ENCODE results near the gene RALGDS. TPM values are rescaled to one million over a fixed set of nuclear protein-coding genes. Genes with fewer than 3 reads are reported as not detected.
A peak's percentile ranks its signal among the peaks of the same experiment; 100 is the strongest.

RALGDS gene
- total and polyA plus RNA-seq, 9 of the 15 experiments (the other 6 are each of a cell fraction or from before 2014, with no cell fraction given): 0.75 to 43.3 (median 27.1) TPM

DNA sequence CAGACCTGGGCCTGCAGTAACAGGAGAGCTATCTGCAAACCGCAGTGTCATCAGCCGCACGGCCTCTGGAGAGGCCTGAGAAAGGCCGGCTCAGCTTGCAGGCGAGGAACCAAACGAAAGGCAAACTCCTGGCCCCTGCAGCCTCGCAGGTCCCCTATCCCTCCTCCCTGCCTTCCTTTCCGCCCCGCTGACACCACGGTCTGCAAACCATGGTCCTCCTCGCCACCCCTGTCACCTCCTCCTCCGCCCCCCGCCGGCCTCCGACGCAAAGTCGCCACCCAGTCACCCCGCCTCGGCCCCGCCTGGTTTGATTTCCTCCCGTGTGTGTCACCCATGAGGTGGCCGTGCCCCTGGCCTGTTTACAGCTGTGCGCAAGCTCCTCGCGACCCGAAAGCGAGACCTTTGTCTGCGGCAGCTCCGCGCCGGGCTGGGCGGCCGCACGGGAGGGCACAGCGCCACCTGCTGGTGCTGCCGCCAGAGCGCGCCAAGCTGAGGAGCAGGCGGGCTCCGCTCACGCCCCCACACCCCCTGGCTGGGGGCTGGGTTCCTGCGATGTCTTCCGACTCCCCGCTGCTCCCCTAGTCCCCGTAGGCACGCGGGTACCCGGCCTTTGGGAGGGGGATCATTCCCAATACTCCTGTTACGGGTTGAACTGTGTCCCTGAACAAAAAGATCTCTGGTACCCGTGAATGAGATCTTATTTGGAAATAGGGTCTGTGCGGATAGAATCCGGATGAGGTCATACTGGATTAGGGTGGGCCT lies 23.3 kb upstream of the RALGDS start (continued):
- TF ChIP-seq, protein P1, sequence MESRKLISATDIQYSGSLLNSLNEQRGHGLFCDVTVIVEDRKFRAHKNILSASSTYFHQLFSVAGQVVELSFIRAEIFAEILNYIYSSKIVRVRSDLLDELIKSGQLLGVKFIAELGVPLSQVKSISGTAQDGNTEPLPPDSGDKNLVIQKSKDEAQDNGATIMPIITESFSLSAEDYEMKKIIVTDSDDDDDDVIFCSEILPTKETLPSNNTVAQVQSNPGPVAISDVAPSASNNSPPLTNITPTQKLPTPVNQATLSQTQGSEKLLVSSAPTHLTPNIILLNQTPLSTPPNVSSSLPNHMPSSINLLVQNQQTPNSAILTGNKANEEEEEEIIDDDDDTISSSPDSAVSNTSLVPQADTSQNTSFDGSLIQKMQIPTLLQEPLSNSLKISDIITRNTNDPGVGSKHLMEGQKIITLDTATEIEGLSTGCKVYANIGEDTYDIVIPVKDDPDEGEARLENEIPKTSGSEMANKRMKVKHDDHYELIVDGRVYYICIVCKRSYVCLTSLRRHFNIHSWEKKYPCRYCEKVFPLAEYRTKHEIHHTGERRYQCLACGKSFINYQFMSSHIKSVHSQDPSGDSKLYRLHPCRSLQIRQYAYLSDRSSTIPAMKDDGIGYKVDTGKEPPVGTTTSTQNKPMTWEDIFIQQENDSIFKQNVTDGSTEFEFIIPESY (CRISPR knock-in tag; IDR thresholded peaks at IDR 0.05): peak; percentile 68
- TF ChIP-seq SMARCE1 (IDR thresholded peaks at IDR 0.05) (peak; percentile 74; the same call in 1 of the 2 replicates), ZFP91 (CRISPR knock-in tag; IDR thresholded peaks at IDR 0.05) (no peak), GABPA (tag; conservative IDR thresholded peaks at IDR 0.05; ENCODE audit: low read depth) (no peak), KAT2B (IDR thresholded peaks at IDR 0.05; ENCODE audit: low read depth, low read length) (no peak), TBP (optimal IDR thresholded peaks at IDR 0.05; ENCODE audit: low read depth, low read length) (no peak), NCOA4 (IDR thresholded peaks at IDR 0.05; ENCODE audit: partially characterized antibody) (no peak), SREBF2 (CRISPR knock-in tag; IDR thresholded peaks at IDR 0.05) (no peak), CLOCK (CRISPR knock-in tag; IDR thresholded peaks at IDR 0.05; ENCODE audit: borderline replicate concordance) (no peak), RBM22 (IDR thresholded peaks at IDR 0.05; ENCODE audit: low read depth, low read length, poor library complexity, severe bottlenecking) (peak; percentile 55), ZNF263 (CRISPR knock-in tag; IDR thresholded peaks at IDR 0.05; ENCODE audit: borderline replicate concordance) (peak; percentile 97), PTTG1 (tag; IDR thresholded peaks at IDR 0.05; ENCODE audit: low read depth) (no peak), LARP7 (IDR thresholded peaks at IDR 0.05) (peak; percentile 69; the same call in 1 of the 2 replicates), ILK (tag; IDR thresholded peaks at IDR 0.05; ENCODE audit: borderline replicate concordance, low read depth) (no peak), ZFX (CRISPR knock-in tag; IDR thresholded peaks at IDR 0.05) (peak; percentile 80), SAFB2 (IDR thresholded peaks at IDR 0.05; ENCODE audit: borderline replicate concordance, low read depth, low read length, severe bottlenecking) (no peak), SRSF3 (IDR thresholded peaks at IDR 0.05; ENCODE audit: insufficient read depth, low read length) (no peak), GTF2E2 (tag; IDR thresholded peaks at IDR 0.05) (no peak), ZNF253 (CRISPR knock-in tag; conservative IDR thresholded peaks at IDR 0.05) (no peak), SP1 (CRISPR knock-in tag; IDR thresholded peaks at IDR 0.05) (no peak)
